ENCODE results near the gene TMEM69.
"Not testable (repeated sequence)": the region's sequence is repeated elsewhere in the genome, so short reads cannot be mapped to it uniquely, and the experiment has no call there.

Gene TMEM69

DNA sequence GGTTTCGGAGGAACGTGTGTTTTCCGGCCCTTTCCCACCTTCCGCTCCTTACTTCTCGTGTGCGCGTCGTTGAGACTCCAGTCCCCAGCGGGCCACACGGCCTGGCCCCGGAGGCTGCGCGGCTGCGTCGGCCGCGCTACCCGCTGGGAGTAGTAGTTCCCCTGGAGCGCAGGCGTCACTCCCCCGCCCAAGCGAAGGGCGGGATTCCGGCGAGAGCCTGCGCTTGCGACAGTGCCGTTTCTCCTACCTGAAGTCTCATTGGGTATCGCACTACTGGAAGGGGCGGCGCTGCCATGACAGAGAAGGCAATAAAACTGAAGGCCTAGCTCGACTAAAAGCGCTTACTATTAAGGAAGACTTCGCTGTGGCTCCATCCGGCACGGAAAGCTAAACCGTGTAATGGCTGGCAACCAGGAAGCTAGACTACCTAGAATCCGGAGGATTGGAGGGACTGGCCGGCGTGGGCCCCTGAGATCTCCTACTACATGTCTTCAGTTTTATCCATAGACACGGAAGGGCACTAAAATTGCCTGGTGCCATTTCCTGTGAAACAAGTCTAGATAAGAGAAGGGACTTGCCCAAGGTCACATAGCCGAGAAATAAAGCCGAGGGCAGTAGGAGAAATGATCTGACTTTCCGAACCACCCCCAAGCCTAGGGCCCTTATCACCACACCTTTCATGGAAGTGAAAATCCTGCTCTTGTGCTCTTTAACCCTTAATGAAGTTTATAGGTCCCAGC, 797 bp upstream of the TMEM69 start:
- peak overlapping the region; percentile 95 for H3K27ac ChIP-seq
- no peak for TF ChIP-seq ZFX (IDR thresholded peaks at IDR 0.05; ENCODE audit: borderline replicate concordance)
- TF ChIP-seq, protein P1, sequence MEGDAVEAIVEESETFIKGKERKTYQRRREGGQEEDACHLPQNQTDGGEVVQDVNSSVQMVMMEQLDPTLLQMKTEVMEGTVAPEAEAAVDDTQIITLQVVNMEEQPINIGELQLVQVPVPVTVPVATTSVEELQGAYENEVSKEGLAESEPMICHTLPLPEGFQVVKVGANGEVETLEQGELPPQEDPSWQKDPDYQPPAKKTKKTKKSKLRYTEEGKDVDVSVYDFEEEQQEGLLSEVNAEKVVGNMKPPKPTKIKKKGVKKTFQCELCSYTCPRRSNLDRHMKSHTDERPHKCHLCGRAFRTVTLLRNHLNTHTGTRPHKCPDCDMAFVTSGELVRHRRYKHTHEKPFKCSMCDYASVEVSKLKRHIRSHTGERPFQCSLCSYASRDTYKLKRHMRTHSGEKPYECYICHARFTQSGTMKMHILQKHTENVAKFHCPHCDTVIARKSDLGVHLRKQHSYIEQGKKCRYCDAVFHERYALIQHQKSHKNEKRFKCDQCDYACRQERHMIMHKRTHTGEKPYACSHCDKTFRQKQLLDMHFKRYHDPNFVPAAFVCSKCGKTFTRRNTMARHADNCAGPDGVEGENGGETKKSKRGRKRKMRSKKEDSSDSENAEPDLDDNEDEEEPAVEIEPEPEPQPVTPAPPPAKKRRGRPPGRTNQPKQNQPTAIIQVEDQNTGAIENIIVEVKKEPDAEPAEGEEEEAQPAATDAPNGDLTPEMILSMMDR (IDR thresholded peaks at IDR 0.05): no peak

DNA sequence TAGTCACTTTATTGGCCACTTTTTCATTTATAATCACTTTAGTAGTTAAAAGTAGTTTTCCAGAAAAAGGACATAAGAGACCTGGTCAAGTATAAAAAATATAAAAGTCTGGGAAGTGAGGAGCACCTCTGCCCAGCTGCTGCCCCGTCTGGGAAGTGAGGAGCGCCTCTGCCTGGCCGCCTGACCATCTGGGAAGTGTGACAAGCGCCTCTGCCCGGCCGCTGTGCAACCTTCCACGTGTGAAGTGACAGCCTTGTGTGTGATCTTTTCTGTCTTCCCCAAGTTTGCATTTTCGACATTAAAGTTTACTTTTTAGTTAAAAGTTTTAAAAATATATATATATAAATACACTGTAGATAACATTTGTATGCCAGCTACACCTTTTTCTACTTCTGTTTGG, 5.8 kb downstream of the TMEM69 start:
- H3K27ac ChIP-seq: not testable (repeated sequence)

DNA sequence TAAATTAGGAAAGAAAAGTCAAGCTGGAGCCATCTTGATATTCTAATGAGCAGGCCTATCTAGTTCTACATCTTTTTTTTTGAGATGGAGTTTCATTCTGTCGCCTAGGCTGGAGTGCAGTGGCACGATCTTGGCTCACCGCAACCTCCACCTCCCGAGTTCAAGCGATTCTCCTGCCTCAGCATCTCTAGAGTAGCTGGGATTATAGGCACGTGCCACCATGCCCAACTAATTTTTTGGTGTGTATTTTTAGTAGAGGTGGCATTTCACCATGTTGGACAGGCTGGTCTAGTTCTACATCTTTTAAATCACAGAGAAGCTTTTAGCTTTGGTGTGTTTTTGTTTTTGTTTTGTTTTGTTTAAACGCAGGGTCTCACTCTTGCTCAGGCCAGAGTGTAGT, 6.8 kb downstream of the TMEM69 start:
- H3K27ac ChIP-seq: no peak overlapping the region; the same call in 1 of the 2 replicates
- TF ChIP-seq ZFX (IDR thresholded peaks at IDR 0.05; ENCODE audit: borderline replicate concordance): no peak
- TF ChIP-seq, protein P1 (IDR thresholded peaks at IDR 0.05): no peak

DNA sequence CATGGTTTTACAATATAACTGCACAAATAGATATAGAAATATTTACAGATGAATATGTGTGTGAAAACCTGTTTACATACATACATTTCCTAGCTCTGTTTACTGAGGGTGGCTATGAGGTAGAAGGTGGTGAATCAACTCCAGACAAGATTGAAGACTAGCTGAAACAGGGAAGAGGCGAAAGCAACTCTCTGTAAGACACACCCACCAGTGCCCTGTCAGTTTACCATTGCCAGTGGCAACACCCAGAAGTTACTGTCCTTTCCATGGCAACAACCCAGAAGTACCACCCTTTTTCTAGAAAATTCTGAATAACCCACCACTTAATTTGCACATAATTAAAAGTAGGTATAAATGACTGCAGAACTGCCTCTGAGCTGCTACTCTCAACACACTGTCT, 16.7 kb downstream of the TMEM69 start:
- H3K27ac ChIP-seq: no peak overlapping the region
- TF ChIP-seq ZFX (IDR thresholded peaks at IDR 0.05; ENCODE audit: borderline replicate concordance): no peak
- TF ChIP-seq, protein P1 (IDR thresholded peaks at IDR 0.05): no peak

DNA sequence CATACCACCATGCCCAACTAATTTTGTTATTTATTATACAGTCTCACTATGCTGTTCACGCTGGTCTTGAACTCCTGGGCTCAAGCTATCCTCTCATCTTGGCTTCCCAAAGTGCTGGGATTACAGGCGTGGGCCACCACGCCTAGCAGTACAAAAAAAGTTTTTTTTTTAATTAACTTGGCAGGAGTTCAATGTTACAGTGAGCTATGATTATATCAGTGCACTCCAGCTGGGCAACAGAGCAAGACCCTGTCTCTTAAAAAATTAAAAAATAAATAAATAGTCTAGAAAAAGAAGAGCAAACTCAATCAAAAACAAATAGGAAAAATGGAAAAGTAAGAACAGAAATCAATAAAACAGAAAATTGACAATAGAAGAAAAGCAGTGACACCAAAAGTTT, 25.7 kb downstream of the TMEM69 start:
- H3K27ac ChIP-seq: no peak overlapping the region
- no peak for TF ChIP-seq ZFX (IDR thresholded peaks at IDR 0.05; ENCODE audit: borderline replicate concordance)
- TF ChIP-seq, protein P1 (IDR thresholded peaks at IDR 0.05): no peak

DNA sequence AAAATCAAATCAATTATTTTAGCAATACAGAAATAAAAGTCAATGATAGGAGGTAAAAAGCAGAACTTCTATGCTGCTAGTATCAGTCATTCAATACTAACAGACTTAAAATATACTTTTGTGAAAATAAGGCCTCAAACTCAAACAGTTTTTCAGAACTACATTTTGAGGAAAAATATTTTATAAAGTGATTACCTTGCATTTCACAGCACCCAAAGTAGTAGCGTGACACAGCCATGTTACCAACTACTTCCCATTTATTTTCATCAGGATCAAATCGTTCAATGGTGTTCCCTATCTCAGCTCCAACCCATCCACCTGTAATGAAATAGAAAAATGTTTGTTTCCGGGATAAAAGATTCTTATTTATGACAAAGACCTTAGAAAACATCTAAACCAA, 28.7 kb downstream of the TMEM69 start:
- H3K27ac ChIP-seq: no peak overlapping the region
- no peak for TF ChIP-seq ZFX (IDR thresholded peaks at IDR 0.05; ENCODE audit: borderline replicate concordance)
- TF ChIP-seq, protein P1 (IDR thresholded peaks at IDR 0.05): no peak

DNA sequence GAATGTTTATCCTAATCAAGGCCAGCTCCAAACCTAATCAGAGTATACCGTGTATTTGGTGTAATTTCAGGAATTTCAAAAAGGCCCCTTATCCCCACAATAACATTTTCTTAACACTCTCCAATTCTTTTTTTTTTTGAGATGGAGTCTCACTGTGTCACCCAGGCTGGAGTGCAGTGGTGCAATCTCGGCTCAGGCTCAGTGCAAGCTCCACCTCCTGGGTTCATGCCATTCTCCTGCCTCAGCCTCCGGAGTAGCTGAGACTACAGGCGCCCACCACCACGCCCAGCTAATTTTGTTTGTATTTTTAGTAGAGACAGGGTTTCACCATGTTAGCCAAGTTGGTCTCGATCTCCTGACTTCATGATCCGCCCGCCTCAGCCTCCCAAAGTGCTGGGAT, 29.4 kb downstream of the TMEM69 start:
- H3K27ac ChIP-seq: not testable (repeated sequence)

DNA sequence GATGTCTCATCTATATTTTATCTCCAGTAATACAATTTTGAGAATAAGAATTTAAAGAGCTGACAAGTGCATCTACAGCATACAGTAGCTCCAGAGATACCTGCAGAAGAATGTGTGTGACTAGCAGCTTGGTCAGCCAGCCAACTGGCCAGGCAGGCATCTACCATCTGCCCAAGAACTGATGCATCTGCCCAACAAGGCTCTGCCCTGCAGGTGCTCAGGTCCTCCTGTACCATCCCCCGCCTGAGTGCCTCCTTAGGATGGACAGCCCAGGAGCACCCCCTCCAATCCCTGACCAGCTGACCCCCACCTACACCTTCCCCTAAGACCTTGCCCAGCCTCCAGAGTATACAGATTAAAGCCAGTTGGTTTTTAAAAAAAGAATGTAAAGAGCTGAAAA, 30.3 kb downstream of the TMEM69 start:
- TF ChIP-seq, protein P1 (IDR thresholded peaks at IDR 0.05): no peak
- no peak for TF ChIP-seq ZFX (IDR thresholded peaks at IDR 0.05; ENCODE audit: borderline replicate concordance)
- H3K27ac ChIP-seq: no peak overlapping the region
